ENCODE results near the gene C5orf63.

C5orf63 gene

DNA sequence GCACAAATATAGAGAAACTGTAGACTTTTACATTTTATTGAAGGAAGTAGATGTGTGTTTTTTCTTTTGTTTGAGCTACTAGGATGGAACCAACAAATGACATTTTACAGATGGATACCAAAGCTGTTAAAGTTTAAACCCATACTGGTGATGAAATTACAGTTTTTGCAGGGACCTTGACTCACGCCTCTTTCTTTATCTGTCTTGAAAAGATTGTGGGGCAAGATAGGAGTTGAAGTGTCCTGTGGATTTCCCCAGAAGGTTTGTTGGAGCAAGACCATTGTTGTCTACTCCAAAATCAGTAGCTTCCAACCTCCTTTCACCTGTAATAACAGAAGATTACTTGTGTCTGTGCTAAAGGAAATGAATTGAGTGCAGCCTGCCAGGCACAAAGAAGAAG lies 4.1 kb upstream of the C5orf63 start:
- Histone ChIP-seq H3K27me3 (no peaks in the 10 kb centered on the region), H4K20me1 (no peaks in the 10 kb centered on the region), H3K27ac (no peak overlapping the region), H3K4me1 (peaks cover 10% of the 10 kb centered on the region; the same call in 1 of the 2 replicates), H3K4me3 (no peak overlapping the region), H3K36me3 (no peaks in the 10 kb centered on the region), H3K9me3 (no peaks in the 10 kb centered on the region), H3K4me2 (no peak overlapping the region), H3K9ac (no peak overlapping the region)
- TF ChIP-seq Cebpa-rat (IDR thresholded peaks at IDR 0.05), result no peak

- peaks cover 13% of the 10 kb centered on the region; the same call in 1 of the 2 replicates for H3K4me1 ChIP-seq
- H4K20me1 ChIP-seq, result no peaks in the 10 kb centered on the region
- no peak overlapping the region for H3K4me3 ChIP-seq
- no peak for TF ChIP-seq Cebpa-rat (IDR thresholded peaks at IDR 0.05)
- H3K27me3 ChIP-seq, result no peaks in the 10 kb centered on the region
- no peak overlapping the region for H3K4me2 ChIP-seq
- no peak overlapping the region for H3K27ac ChIP-seq
- no peak overlapping the region for H3K9ac ChIP-seq
- no peaks in the 10 kb centered on the region for H3K36me3 ChIP-seq
- no peaks in the 10 kb centered on the region for H3K9me3 ChIP-seq
Measured at GRCh38 chr5:127076315-127077129, 3.2 kb upstream of the C5orf63 start.

DNA sequence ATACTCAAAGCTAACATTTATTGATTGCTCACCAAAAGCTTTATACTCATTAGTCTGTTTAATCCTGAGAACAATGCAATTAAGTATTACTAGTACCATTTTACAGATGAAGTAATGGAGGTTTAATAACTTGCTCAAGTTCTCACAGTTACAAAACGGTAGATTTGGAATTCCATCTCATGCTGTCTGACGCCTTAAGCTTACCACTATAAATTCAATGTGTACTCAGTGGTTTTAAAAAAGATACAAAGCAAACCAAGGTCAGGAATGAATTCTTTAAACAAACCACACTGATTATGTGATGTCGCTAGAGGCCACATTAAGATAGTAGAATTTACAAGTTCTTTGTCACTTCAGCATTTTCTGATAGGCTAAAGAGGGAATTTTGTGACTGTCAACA lies 1.2 kb upstream of the C5orf63 start:
- no peak overlapping the region for H3K9ac ChIP-seq
- H3K27ac ChIP-seq, result no peak overlapping the region
- no peaks in the 10 kb centered on the region for H4K20me1 ChIP-seq
- H3K9me3 ChIP-seq, result no peaks in the 10 kb centered on the region
- H3K4me2 ChIP-seq, result no peak overlapping the region
- H3K4me3 ChIP-seq, result no peak overlapping the region
- no peaks in the 10 kb centered on the region for H3K27me3 ChIP-seq
- no peaks in the 10 kb centered on the region for H3K36me3 ChIP-seq
- no peak for TF ChIP-seq Cebpa-rat (IDR thresholded peaks at IDR 0.05)
- H3K4me1 ChIP-seq, result peaks cover 13% of the 10 kb centered on the region; the same call in 1 of the 2 replicates

- H3K9me3 ChIP-seq, result no peaks in the 10 kb centered on the region
- TF ChIP-seq Cebpa-rat (IDR thresholded peaks at IDR 0.05), result no peak
- no peak overlapping the region for H3K4me2 ChIP-seq
- H3K27me3 ChIP-seq, result no peaks in the 10 kb centered on the region
- H3K4me1 ChIP-seq, result peaks cover 21% of the 10 kb centered on the region
- H3K9ac ChIP-seq, result no peak overlapping the region
- H3K4me3 ChIP-seq, result no peak overlapping the region
- no peaks in the 10 kb centered on the region for H4K20me1 ChIP-seq
- H3K36me3 ChIP-seq, result no peaks in the 10 kb centered on the region
- H3K27ac ChIP-seq, result no peak overlapping the region
Measured at GRCh38 chr5:127070243-127070642, 3.1 kb downstream of the C5orf63 start.

DNA sequence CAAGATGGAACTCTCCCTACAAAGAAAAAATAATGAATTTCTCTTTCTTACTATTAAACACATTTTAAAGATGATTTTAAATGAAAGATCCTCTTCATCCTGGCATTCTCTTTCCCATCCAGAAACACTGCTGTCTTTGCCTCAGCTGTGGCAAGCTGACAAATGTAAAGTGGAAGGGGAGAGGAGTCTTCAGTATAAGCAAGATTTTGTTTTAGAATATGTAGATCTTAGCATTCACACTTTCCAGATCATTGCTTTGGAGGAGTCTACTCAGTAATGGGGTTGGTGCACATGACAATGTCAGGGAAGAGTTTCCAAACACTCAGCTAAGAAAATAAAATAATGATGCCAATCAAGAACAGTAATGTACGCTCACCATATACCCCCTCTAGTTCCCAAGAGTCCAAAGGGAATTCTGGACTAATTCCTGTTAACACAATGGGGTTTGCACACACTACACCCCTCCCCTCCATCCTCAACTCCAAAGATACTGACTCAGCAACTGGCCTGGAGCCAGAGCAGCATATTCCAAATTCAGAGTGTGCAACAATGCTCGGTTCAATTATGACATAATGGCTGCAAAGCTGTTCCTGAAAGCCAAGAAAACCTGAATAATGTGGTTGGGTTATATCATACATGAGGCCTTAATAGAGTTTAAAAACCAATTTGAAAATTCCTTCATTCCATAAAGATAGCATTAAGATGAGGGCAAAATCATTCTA lies 4.6 kb downstream of the C5orf63 start:
- Histone ChIP-seq H3K4me2 (peak overlapping the region; percentile 34), H3K36me3 (no peaks in the 10 kb centered on the region), H3K9me3 (no peaks in the 10 kb centered on the region), H3K9ac (no peak overlapping the region), H3K4me1 (peaks cover 21% of the 10 kb centered on the region), H3K4me3 (no peak overlapping the region), H4K20me1 (no peaks in the 10 kb centered on the region), H3K27ac (no peak overlapping the region), H3K27me3 (no peaks in the 10 kb centered on the region)
- TF ChIP-seq Cebpa-rat (IDR thresholded peaks at IDR 0.05), result no peak

- H3K9me3 ChIP-seq, result no peaks in the 10 kb centered on the region
- H3K4me3 ChIP-seq, result no peak overlapping the region
- no peak overlapping the region for H3K27ac ChIP-seq
- H3K9ac ChIP-seq, result no peak overlapping the region
- H3K4me1 ChIP-seq, result peaks cover 9% of the 10 kb centered on the region
- H3K27me3 ChIP-seq, result no peaks in the 10 kb centered on the region
- no peak overlapping the region for H3K4me2 ChIP-seq
- TF ChIP-seq Cebpa-rat (IDR thresholded peaks at IDR 0.05), result no peak
- H4K20me1 ChIP-seq, result no peaks in the 10 kb centered on the region
- H3K36me3 ChIP-seq, result no peaks in the 10 kb centered on the region
Measured at GRCh38 chr5:127066721-127067120, 6.6 kb downstream of the C5orf63 start.

DNA sequence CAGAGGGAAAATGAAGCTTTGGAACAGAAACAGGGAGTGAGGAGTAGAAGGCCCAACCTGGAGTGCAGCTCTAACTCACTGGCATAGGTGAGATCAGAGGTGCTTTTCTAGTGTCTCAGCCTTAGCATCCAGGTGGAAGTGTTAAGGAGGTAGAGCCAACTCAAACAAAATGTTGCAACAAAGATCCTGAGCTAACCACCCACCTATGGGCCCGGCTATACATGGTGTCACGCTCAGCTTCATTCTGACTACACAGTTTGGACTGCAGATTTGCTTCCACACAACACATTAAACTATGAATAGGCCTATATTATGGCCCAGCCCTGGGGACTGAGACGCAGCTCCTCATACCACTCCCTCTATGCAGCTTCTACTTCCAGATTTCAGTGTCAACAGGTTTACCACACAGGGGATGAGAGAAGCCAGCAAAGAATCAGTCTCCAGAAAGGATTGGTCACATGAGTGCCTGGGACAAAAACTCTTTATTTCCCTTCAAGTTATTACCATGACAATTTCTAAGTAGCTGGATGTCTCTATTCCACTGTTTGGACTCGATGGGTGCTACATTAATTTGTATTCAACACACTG lies 9.0 kb downstream of the C5orf63 start:
- no peak for TF ChIP-seq Cebpa-rat (IDR thresholded peaks at IDR 0.05)

DNA sequence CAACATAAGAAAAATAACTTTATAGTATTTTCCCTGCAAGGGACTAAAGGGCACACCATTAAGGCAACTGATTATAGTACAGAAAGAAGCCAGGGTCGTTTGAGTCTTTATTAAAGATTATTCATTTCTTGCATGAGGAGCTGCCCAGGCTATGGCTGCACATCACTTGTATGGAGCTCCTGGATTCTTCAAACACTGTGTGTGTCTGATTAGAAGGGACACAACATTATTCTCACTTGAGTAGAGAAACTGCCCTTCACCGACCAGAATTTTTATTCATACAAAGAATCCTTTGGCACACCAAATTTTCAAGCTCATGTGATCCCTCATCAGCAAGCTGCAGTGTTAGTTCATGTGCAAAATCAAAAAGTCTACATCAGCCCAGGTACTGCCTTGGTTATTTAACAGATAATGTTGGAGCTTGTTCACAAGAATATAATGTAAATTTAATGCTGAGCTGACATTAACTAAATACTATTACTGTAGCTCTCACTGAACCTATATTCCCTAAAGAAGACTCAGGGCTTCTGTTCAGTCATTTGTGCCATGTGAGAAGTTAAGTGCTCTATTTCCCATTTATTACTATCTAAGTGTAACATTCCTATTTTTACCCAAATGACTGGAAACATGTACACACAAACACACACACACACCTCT lies 9.9 kb downstream of the C5orf63 start:
- H3K27me3 ChIP-seq, result no peaks in the 10 kb centered on the region
- no peak overlapping the region for H3K4me3 ChIP-seq
- H3K9ac ChIP-seq, result no peak overlapping the region
- H3K36me3 ChIP-seq, result no peaks in the 10 kb centered on the region
- TF ChIP-seq Cebpa-rat (IDR thresholded peaks at IDR 0.05), result no peak
- no peak overlapping the region for H3K4me2 ChIP-seq
- no peaks in the 10 kb centered on the region for H3K9me3 ChIP-seq
- no peak overlapping the region for H3K27ac ChIP-seq
- no peaks in the 10 kb centered on the region for H4K20me1 ChIP-seq
- peaks cover 8% of the 10 kb centered on the region for H3K4me1 ChIP-seq

More for the DNA sequence above, 9.0 kb downstream of the C5orf63 start:
- Histone ChIP-seq H3K9me3 (no peaks in the 10 kb centered on the region), H3K4me1 (peaks cover 9% of the 10 kb centered on the region), H3K4me2 (no peak overlapping the region), H3K27ac (no peak overlapping the region), H3K9ac (no peak overlapping the region), H3K27me3 (no peaks in the 10 kb centered on the region), H3K4me3 (no peak overlapping the region), H3K36me3 (no peaks in the 10 kb centered on the region), H4K20me1 (no peaks in the 10 kb centered on the region)

- H3K27ac ChIP-seq, result no peak overlapping the region
- H3K4me1 ChIP-seq, result peaks cover 9% of the 10 kb centered on the region; the same call in 1 of the 2 replicates
- no peak for TF ChIP-seq Cebpa-rat (IDR thresholded peaks at IDR 0.05)
- no peaks in the 10 kb centered on the region for H3K27me3 ChIP-seq
- H3K9me3 ChIP-seq, result no peaks in the 10 kb centered on the region
- no peak overlapping the region for H3K4me2 ChIP-seq
- H3K36me3 ChIP-seq, result no peaks in the 10 kb centered on the region
- H3K9ac ChIP-seq, result no peak overlapping the region
- H4K20me1 ChIP-seq, result no peaks in the 10 kb centered on the region
- H3K4me3 ChIP-seq, result no peak overlapping the region
Measured at GRCh38 chr5:127061956-127062355, 11.3 kb downstream of the C5orf63 start.

All from BLaER1 (cell line).